Mesothelial cell of epicardium (in vitro differentiated cells): ENCODE results near the gene MMP17. TPM values are rescaled to one million over a fixed set of nuclear protein-coding genes. Genes with fewer than 3 reads are reported as not detected.

Source experiments
- DNase-seq, 2 experiments: peaks; one replicate each; pipeline ENCODE4 v3.0.0; 2021; ENCODE audit warnings: low spot score in 2 of 2; ENCODE audit not compliant: unreplicated experiment in 2 of 2
- H3K27ac Mint-ChIP-seq: 2 replicates; pipeline ENCODE4 v1.8.0; 2021; ENCODE audit warnings: mixed read lengths
- H3K27me3 Mint-ChIP-seq: 2 replicates; pipeline ENCODE4 v1.8.0; 2021; ENCODE audit warnings: low read depth, mixed read lengths
- H3K36me3 Mint-ChIP-seq: 2 replicates; pipeline ENCODE4 v1.8.0; 2021; ENCODE audit warnings: mixed read lengths
- H3K4me1 Mint-ChIP-seq: 2 replicates; pipeline ENCODE4 v1.8.0; 2021; ENCODE audit warnings: mixed read lengths
- H3K4me3 Mint-ChIP-seq: 2 replicates; pipeline ENCODE4 v1.8.0; 2021; ENCODE audit warnings: mild to moderate bottlenecking, moderate library complexity, mixed read lengths
- H3K9me3 Mint-ChIP-seq: 2 replicates; pipeline ENCODE4 v1.8.0; 2021; ENCODE audit warnings: mixed read lengths
- CTCF ChIP-seq: fragments of 200-600 bp; sonication (generic); IDR thresholded peaks from one replicate; pipeline ENCODE4 v1.5.0; 2021; ENCODE audit warnings: antibody characterized with exemption; ENCODE audit not compliant: unreplicated experiment
- total RNA-seq: library from RNA; stranded (reverse); gene quantifications from 3 replicates; pipeline ENCODE4 v1.2.1, GENCODE V29; 2021

Gene MMP17
- total RNA-seq, 1 donor from 2014 or later: 1.8 TPM

- Mint-ChIP-seq H3K27me3 (no peaks in the 10 kb centered on the region), H3K9me3 (no peaks in the 10 kb centered on the region), H3K4me1 (no peaks in the 10 kb centered on the region), H3K27ac (no peak overlapping the region), H3K4me3 (no peak overlapping the region), H3K36me3 (no peaks in the 10 kb centered on the region)
- TF ChIP-seq CTCF: no peak
- no peak for DNase-seq
These were observed 20.6 kb downstream of the MMP17 start for GRCh38 chr12:131848753-131849152.

- Mint-ChIP-seq H3K4me1 (no peaks in the 10 kb centered on the region), H3K36me3 (no peaks in the 10 kb centered on the region), H3K27ac (no peak overlapping the region), H3K27me3 (no peaks in the 10 kb centered on the region), H3K4me3 (no peak overlapping the region), H3K9me3 (no peaks in the 10 kb centered on the region)
- no peak for DNase-seq
- no peak for TF ChIP-seq CTCF
These were observed 21.7 kb downstream of the MMP17 start for GRCh38 chr12:131849700-131850553.

- peak; percentile 52 for TF ChIP-seq CTCF
- H3K4me3 Mint-ChIP-seq: no peak overlapping the region
- peaks cover under 1% of the 10 kb centered on the region for H3K27me3 Mint-ChIP-seq
- no peaks in the 10 kb centered on the region for H3K4me1 Mint-ChIP-seq
- H3K36me3 Mint-ChIP-seq: no peaks in the 10 kb centered on the region
- DNase-seq: peak; percentile 26 to 53
- no peak overlapping the region for H3K27ac Mint-ChIP-seq
- H3K9me3 Mint-ChIP-seq: no peaks in the 10 kb centered on the region
These were observed 22.8 kb downstream of the MMP17 start for GRCh38 chr12:131850856-131851559.

- no peak for DNase-seq
- H3K27me3 Mint-ChIP-seq: peaks cover 5% of the 10 kb centered on the region
- H3K4me1 Mint-ChIP-seq: no peaks in the 10 kb centered on the region
- H3K4me3 Mint-ChIP-seq: no peak overlapping the region
- no peaks in the 10 kb centered on the region for H3K9me3 Mint-ChIP-seq
- H3K36me3 Mint-ChIP-seq: no peaks in the 10 kb centered on the region
- H3K27ac Mint-ChIP-seq: no peak overlapping the region
- TF ChIP-seq CTCF: no peak
These were observed 23.8 kb downstream of the MMP17 start for GRCh38 chr12:131851741-131852550.

GRCh38 chr12:131852551-131853299 lies 24.5 kb downstream of the MMP17 start:
- Mint-ChIP-seq H3K36me3 (no peaks in the 10 kb centered on the region), H3K4me3 (no peak overlapping the region), H3K4me1 (no peaks in the 10 kb centered on the region), H3K9me3 (no peaks in the 10 kb centered on the region), H3K27me3 (peaks cover 5% of the 10 kb centered on the region), H3K27ac (no peak overlapping the region)
- TF ChIP-seq CTCF: no peak
- no peak for DNase-seq
